Keratinocyte (primary cell): ENCODE measurements around the gene TMEM107. TPM values are rescaled to one million over a fixed set of nuclear protein-coding genes. Genes with fewer than 3 reads are reported as not detected.

Experiments
- DNase-seq: peaks from one replicate; pipeline ENCODE4 v3.0.0-alpha.2; 2011; ENCODE audit warnings: low read depth, missing footprints, low spot score
- FAIRE-seq: peaks from 2 replicates; lab custom pipeline; 2011; peaks lifted over from hg19 to GRCh38; lab: Jason Lieb, UNC
- H2AFZ ChIP-seq: 2 replicates; pipeline ENCODE4 v1.6.0; 2012; ENCODE audit warnings: low read length, control low read depth, inconsistent platforms; ENCODE audit not compliant: control insufficient read depth
- H3K27ac ChIP-seq: 2 replicates; pipeline ENCODE4 v1.5.1; 2011; ENCODE audit warnings: low read length; ENCODE audit not compliant: control insufficient read depth, insufficient read depth
- H3K27me3 ChIP-seq: 3 replicates; pipeline ENCODE4 v1.6.0; 2011; ENCODE audit warnings: low read length; ENCODE audit not compliant: control insufficient read depth, insufficient read depth; ENCODE audit errors: extremely low read depth
- H3K36me3 ChIP-seq, 2 experiments: 2 replicates in 1 of 2; 3 replicates in 1 of 2; pipeline ENCODE4 v1.5.1; 2011; ENCODE audit warnings: low read length in 2 of 2, mild to moderate bottlenecking in 1 of 2; ENCODE audit not compliant: control insufficient read depth in 2 of 2, insufficient read depth in 2 of 2; ENCODE audit errors: extremely low read depth in 1 of 2
- H3K4me1 ChIP-seq: 3 replicates; pipeline ENCODE4 v1.5.1; 2011; ENCODE audit warnings: low read length; ENCODE audit not compliant: control insufficient read depth, insufficient read depth; ENCODE audit errors: extremely low read depth
- H3K4me2 ChIP-seq: 3 replicates; pipeline ENCODE4 v1.6.0; 2011; ENCODE audit warnings: low read depth, low read length; ENCODE audit not compliant: control insufficient read depth, insufficient read depth; ENCODE audit errors: extremely low read depth
- H3K4me3 ChIP-seq, 3 experiments: fragments of 200-600 bp in 1 of 3; sonication (generic) in 1 of 3; 2 replicates in 2 of 3; 3 replicates in 1 of 3; pipeline ENCODE4 v1.5.1; 2011 to 2016; ENCODE audit warnings: low read length in 3 of 3, mild to moderate bottlenecking in 3 of 3, control low read depth in 2 of 3, inconsistent platforms in 1 of 3, low read depth in 1 of 3, mixed read lengths in 1 of 3, mixed run types in 1 of 3, moderate library complexity in 1 of 3; ENCODE audit not compliant: control insufficient read depth in 2 of 3, insufficient read depth in 2 of 3; ENCODE audit errors: extremely low read depth in 1 of 3
- H3K79me2 ChIP-seq: 2 replicates; pipeline ENCODE4 v1.6.0; 2012; ENCODE audit warnings: low read length; ENCODE audit not compliant: control insufficient read depth, insufficient read depth
- H3K9ac ChIP-seq: 3 replicates; pipeline ENCODE4 v1.6.0; 2011; ENCODE audit warnings: low read length; ENCODE audit not compliant: control insufficient read depth, insufficient read depth; ENCODE audit errors: extremely low read depth
- H3K9me1 ChIP-seq: 3 replicates; pipeline ENCODE4 v1.6.0; 2011; ENCODE audit warnings: low read length; ENCODE audit not compliant: control insufficient read depth, insufficient read depth; ENCODE audit errors: extremely low read depth
- H3K9me3 ChIP-seq: 2 replicates; pipeline ENCODE4 v1.5.1; 2012; ENCODE audit warnings: low read depth, low read length; ENCODE audit not compliant: control insufficient read depth
- H4K20me1 ChIP-seq: 3 replicates; pipeline ENCODE4 v1.6.0; 2011; ENCODE audit warnings: low read length; ENCODE audit not compliant: control insufficient read depth, insufficient read depth; ENCODE audit errors: extremely low read depth
- CTCF ChIP-seq, 3 experiments: IDR thresholded peaks in 1 of 3; conservative IDR thresholded peaks in 1 of 3; optimal IDR thresholded peaks in 1 of 3; 2 replicates in 2 of 3; 3 replicates in 1 of 3; pipeline versions ENCODE3 to v1.5.1; 2011; ENCODE audit warnings: low read length in 3 of 3, mild to moderate bottlenecking in 3 of 3, moderate library complexity in 2 of 3, control low read depth in 1 of 3, inconsistent platforms in 1 of 3; ENCODE audit not compliant: insufficient read depth in 2 of 3; ENCODE audit errors: extremely low read depth in 1 of 3
- EZH2 ChIP-seq: IDR thresholded peaks from one replicate; pipeline ENCODE4 v1.6.1; 2012; ENCODE audit warnings: inconsistent platforms, mild to moderate bottlenecking, low read length, moderate library complexity
- dilution Hi-C: fragments of 300-500 bp; cut with MboI; formaldehyde crosslinking; loops from one replicate; pipeline ENCODE4 v1.7.0; 2020; ENCODE audit warnings: low sequenced_read_pairs; ENCODE audit not compliant: extremely low pct_ligation_motif_present
- polyA plus RNA-seq, 5 experiments: library from polyadenylated mRNA; depleted of rRNA in 3 of 5; stranded (reverse) in 3 of 5; stranded (forward) in 1 of 5; unstranded in 1 of 5; fragments of >200 nt; gene quantifications; 1 replicate in 1 of 5; 2 replicates in 3 of 5; 3 replicates in 1 of 5; pipeline versions ENCODE4 v1.2.1 to v1.2.3, GENCODE V29; 2011 to 2012; ENCODE audit warnings: missing spikeins in 2 of 5, low read depth in 1 of 5, low replicate concordance in 1 of 5

TMEM107 gene
- polyA plus RNA-seq, 1 donor (not counting 4 experiments of a cell fraction or from before 2014, with no cell fraction given), result 19.0 TPM

DNA sequence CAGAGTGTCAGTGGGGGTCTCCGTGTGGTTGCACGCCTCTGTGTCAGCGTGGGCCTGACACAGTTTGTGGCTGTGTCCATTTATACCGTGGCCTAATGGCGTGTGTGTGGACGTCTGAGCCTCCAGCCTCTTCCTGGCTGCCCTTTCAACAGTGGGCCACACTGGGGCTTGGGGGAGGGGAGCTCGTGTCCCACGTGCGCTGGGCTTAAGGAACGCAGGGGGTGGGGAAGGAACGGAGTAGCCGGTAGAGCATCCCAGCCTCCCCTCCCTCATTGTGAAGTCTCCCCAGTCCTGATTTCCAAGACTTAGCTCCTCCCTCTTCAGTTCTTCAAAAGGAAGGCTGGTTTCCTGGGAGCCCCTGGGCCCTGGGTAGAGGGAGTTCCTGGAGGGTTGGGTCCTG, 42.8 kb downstream of the TMEM107 start:
- Histone ChIP-seq H3K79me2 (no peaks in the 10 kb centered on the region), H4K20me1 (no peaks in the 10 kb centered on the region), H3K36me3 (no peaks in the 10 kb centered on the region), H3K27me3 (no peaks in the 10 kb centered on the region), H3K4me3 (no peak overlapping the region), H3K9me1 (no peaks in the 10 kb centered on the region), H3K9ac (no peak overlapping the region), H3K4me1 (peaks cover 15% of the 10 kb centered on the region), H3K4me2 (no peak overlapping the region), H3K27ac (no peak overlapping the region), H2AFZ (no peak overlapping the region), H3K9me3 (no peaks in the 10 kb centered on the region)
- DNase-seq (no peak), FAIRE-seq (no peak)
- dilution Hi-C loops, result no loop called here
- no peak for TF ChIP-seq CTCF (optimal IDR thresholded peaks at IDR 0.05 in 1 of 3, IDR thresholded peaks at IDR 0.05 in 1 of 3, conservative IDR thresholded peaks at IDR 0.05 in 1 of 3; ENCODE audit: extremely low read depth in 1 of 3, insufficient read depth in 2 of 3, low read length in 3 of 3)

- TF ChIP-seq CTCF (optimal IDR thresholded peaks at IDR 0.05 in 1 of 3, IDR thresholded peaks at IDR 0.05 in 1 of 3, conservative IDR thresholded peaks at IDR 0.05 in 1 of 3; ENCODE audit: extremely low read depth in 1 of 3, insufficient read depth in 2 of 3, low read length in 3 of 3) (no peak), EZH2 (no peak)
- DNase-seq (no peak), FAIRE-seq (no peak)
- Histone ChIP-seq H2AFZ (no peak overlapping the region), H3K4me1 (peaks cover 10% of the 10 kb centered on the region), H4K20me1 (no peaks in the 10 kb centered on the region), H3K9me1 (no peaks in the 10 kb centered on the region), H3K4me2 (no peak overlapping the region), H3K79me2 (no peaks in the 10 kb centered on the region), H3K9ac (no peak overlapping the region), H3K9me3 (no peaks in the 10 kb centered on the region), H3K36me3 (no peaks in the 10 kb centered on the region), H3K27me3 (no peaks in the 10 kb centered on the region), H3K4me3 (no peak overlapping the region), H3K27ac (no peak overlapping the region)
- dilution Hi-C loops, result no loop called here
Measured at GRCh38 chr17:8131844-8132441, 44.2 kb downstream of the TMEM107 start.
